Fibroblast of skin of right quadriceps (primary cell): ENCODE data around the gene MYO19.
"Not testable (repeated sequence)": the region's sequence is repeated elsewhere in the genome, so short reads cannot be mapped to it uniquely, and the experiment has no call there.

Experiments
- DNase-seq: peaks from one replicate; pipeline ENCODE4 v3.0.0-alpha.2; 2013

The MYO19 gene

DNA sequence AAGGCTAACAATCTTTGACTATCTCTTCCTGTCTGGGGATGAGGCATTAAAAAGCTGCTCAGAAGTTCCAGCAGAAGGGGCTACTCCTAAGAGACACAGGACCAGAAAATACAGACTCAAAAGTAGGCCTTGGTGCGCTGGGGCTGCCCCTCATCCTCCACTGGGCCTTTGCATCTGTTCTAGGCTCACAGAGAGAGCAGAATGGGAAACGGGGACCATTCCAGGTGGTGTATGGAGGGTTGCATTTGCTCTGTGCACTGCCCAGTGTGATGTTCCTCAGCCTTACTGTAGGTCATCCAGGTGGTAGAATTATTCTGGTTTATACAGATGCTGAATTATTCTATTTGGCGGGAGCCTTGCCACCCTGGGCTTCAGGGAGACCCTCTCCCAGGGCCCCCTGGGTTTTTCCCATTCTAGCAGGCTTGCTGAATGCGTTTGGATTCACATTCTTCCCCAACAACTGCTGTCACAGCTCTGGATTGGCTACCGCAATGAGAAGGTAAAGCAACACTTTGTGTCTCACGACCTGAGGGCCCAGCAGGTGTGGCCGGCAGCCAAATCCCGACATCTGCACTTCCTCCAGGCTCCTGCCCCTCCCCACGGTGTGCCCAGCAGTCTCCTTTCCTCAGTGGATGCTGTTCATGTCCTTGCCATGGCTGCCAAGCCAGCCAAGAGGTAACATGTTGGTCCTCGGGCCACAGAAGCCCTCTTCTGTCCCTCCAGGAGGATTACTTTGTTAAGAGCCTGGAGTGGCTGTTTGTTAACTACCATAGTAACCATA lies 73.1 kb downstream of the MYO19 start:
- DNase-seq = no peak

DNA sequence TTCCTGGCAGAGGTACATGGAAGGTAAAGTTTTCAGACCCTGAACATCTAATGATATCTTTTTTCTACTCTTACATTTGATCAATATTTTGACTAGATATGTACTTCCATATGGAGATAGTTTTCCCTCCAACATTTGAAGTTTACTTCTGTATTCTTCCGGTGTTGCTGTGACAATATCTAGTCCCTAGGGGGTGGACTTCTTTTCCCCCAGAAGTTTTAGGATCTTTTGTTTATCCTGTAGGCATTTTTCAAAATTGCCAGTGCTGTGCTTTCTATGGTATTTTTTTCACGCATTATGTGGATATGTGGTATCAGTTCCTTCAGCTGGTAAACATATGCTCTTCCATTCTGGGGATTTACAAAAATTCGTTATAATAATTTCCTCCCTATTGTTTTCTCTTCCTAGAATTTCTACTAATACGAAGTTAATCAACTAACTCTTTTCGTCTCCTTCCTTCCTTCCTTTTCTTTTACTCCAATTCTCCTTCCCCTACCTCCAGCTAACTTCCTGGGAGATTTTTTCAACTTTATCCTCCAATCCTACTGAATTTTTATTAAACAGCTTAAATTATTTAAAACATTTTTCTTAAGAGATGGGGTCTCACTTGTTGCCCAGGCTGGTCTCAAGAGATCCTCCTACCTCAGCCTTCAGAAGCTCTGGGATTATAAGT lies 74.3 kb downstream of the MYO19 start:
- DNase-seq = no peak

DNA sequence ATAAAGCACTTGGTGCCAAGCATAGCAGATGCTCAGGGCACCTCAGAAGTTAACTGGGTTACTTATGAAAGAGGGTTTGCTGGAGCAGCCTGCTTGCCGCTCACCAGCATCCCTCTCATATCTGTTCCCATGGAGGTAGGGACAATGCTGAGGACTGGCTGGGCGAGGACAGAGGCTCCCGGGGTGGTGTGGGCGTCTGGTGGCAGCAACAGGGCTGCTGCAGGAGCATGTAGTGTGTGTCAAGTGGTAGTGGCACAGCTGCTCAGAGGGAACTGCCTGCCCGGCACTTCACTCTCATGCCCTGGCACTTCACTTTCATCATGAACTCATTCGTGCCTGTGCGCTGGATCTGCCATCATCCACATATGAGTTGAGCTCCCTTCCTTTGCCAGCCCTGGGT lies 75.1 kb downstream of the MYO19 start:
- DNase-seq = no peak

DNA sequence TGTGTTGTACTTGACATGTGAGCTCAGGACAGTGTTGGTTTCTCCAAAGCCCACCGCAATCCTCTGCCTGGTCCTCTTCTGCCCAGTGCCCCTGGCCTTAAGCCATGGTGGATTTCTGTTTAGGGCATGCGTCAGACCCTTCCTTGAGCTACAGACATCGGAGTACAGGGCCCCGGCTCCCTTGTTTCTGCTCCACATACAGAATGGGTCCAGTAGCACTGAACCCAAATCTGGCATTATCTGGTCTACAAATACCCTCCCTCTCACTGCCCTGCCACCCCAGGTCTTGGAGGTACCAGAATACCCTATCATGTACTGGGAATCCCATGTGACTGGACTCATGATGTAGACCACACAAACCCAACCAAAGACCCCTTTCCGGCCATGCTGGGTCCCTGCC lies 75.6 kb downstream of the MYO19 start:
- DNase-seq = no peak

GRCh38 chr17:36457701-36458100 lies 77.0 kb downstream of the MYO19 start:
- not testable (repeated sequence) for DNase-seq

DNA sequence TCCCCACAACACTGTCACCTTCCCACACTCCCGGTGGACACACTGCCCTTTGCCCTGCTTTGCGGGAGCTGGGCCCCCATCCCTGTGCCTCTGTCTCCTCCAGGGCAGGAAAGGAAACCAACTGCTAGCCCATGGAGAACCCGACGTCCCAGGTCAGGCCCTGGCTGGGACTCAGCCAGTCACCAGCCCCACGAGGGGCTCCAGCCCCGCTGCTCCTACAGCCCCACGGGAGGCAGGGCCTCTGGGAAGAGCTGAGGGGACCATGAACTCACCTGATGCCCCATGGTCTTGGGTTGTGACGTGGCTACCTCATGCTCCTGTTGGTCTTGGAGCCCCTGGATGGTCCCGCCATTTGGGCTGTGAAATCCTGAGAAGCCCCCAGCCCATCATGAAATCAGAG lies 81.8 kb downstream of the MYO19 start:
- not testable (repeated sequence) for DNase-seq

- DNase-seq = not testable (repeated sequence)
Measured at GRCh38 chr17:36449997-36450396, 84.7 kb downstream of the MYO19 start.
